Activated T-helper 1 cell treated with anti-CD3 and anti-CD28 coated beads, Interleukin-12 subunit alpha, Interleukin-12 subunit beta, Interleukin-2, Interleukin-4 antibody, amounts not matched to agents 30 ng/mL and 10 ng/mL and 1 ng/mL, durations not matched to agents 14 hours and 24 hours and 36 hours (primary cell): ENCODE measurements around the gene TENT4A. TPM values are rescaled to one million over a fixed set of nuclear protein-coding genes. Genes with fewer than 3 reads are reported as not detected.

Experiments used
- DNase-seq: peaks from one replicate; pipeline ENCODE4 v3.0.0; 2021; ENCODE audit warnings: low spot score
- H3K27ac Mint-ChIP-seq: one replicate; pipeline ENCODE4 v1.8.0; 2021; ENCODE audit warnings: mild to moderate bottlenecking, mixed read lengths
- H3K27me3 Mint-ChIP-seq: one replicate; pipeline ENCODE4 v1.8.0; 2022; ENCODE audit warnings: mild to moderate bottlenecking, moderate library complexity, mixed read lengths; ENCODE audit not compliant: insufficient read depth
- H3K36me3 Mint-ChIP-seq: one replicate; pipeline ENCODE4 v1.8.0; 2021; ENCODE audit warnings: low read depth, mixed read lengths
- H3K4me1 Mint-ChIP-seq: one replicate; pipeline ENCODE4 v1.8.0; 2021; ENCODE audit warnings: low read depth, mixed read lengths
- H3K4me3 Mint-ChIP-seq: one replicate; pipeline ENCODE4 v1.8.0; 2021; ENCODE audit warnings: mild to moderate bottlenecking, moderate library complexity, mixed read lengths
- H3K9me3 Mint-ChIP-seq: one replicate; pipeline ENCODE4 v1.8.0; 2021; ENCODE audit warnings: mixed read lengths
- intact Hi-C: fragments of 100-400 bp; cut with micrococcal nuclease; formaldehyde crosslinking; loops from one replicate; pipeline ENCODE4 v1.15.1; 2024
- total RNA-seq: library from RNA; stranded (reverse); gene quantifications from 2 replicates; pipeline ENCODE4 v1.2.3, GENCODE V29; 2022

Gene TENT4A
- total RNA-seq, 1 donor from 2014 or later = 42.3 TPM

DNA sequence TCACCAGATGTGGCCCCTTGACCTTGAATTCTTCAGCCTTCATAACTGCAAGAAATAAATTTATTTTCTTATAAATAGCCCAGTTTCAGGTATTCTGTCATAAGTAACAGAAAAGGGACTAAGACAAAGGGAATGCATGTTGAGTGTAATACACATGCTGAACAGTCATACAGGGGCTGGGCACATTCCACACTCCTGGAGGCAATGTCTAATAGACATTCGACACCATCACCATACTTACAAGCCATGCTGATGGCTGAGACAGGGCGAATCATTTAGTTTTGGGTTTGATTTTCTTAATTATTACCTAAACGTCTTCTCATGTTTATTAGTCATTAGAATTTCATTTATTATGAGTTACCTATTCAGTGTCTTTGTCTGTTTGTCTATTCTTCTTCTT lies 68.5 kb downstream of the TENT4A start:
- H3K27me3 Mint-ChIP-seq = peaks cover 3% of the 10 kb centered on the region
- H3K36me3 Mint-ChIP-seq = no peaks in the 10 kb centered on the region
- H3K9me3 Mint-ChIP-seq = no peaks in the 10 kb centered on the region
- no peak for DNase-seq
- peaks cover 11% of the 10 kb centered on the region for H3K4me1 Mint-ChIP-seq
- intact Hi-C loops = loop anchor here (2.0 kb wide), 1 partner anchor 55 kb away; no protein-coding TSS in a partner anchor
- no peak overlapping the region for H3K27ac Mint-ChIP-seq
- H3K4me3 Mint-ChIP-seq = no peak overlapping the region

DNA sequence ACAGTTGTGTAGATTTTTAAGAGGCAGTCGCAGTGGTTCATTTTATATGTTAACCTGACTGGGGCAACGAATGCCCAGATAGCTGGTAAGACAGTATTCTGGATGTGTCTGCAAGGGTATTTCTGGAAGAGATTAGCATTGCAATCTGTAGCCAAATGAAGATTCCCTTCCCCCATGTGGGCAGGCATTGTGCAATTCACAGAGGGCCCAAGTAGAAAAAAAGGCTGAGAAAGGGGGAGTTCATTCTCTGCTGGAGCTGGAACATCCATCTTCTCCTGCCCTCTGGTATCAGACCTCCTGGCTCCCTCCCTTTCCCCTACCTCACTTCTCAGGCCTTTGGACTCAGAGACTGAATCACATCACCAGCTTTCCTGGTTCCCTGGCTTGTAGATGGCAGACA lies 70.6 kb downstream of the TENT4A start:
- peaks cover 11% of the 10 kb centered on the region for H3K4me1 Mint-ChIP-seq
- no peaks in the 10 kb centered on the region for H3K36me3 Mint-ChIP-seq
- H3K27ac Mint-ChIP-seq = no peak overlapping the region
- no peak overlapping the region for H3K4me3 Mint-ChIP-seq
- intact Hi-C loops = no loop called here
- H3K27me3 Mint-ChIP-seq = no peaks in the 10 kb centered on the region
- DNase-seq = no peak
- H3K9me3 Mint-ChIP-seq = no peaks in the 10 kb centered on the region

DNA sequence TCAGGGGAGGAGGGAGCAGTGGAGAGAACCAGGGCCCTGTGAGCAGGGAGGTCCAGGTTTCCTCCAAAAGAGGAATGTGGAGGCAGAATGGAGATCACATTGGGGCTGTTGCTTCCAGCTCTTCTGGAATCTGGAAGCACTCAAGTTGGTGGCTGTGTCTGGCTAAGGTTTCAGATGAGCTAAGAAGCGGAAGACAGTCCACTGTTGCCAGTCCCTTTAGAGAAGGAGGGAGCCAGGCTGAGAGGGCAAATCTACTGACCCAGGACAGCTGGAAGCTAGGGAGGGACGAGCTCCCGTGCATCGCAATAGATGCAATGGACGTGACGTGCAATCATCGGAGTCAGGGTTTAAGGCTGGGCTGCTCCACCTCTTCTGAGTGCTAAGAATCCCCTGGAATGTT lies 71.2 kb downstream of the TENT4A start:
- Mint-ChIP-seq H3K4me3 (no peak overlapping the region), H3K27me3 (no peaks in the 10 kb centered on the region), H3K4me1 (peaks cover 11% of the 10 kb centered on the region), H3K9me3 (no peaks in the 10 kb centered on the region), H3K27ac (no peak overlapping the region), H3K36me3 (no peaks in the 10 kb centered on the region)
- no peak for DNase-seq
- intact Hi-C loops = no loop called here

DNA sequence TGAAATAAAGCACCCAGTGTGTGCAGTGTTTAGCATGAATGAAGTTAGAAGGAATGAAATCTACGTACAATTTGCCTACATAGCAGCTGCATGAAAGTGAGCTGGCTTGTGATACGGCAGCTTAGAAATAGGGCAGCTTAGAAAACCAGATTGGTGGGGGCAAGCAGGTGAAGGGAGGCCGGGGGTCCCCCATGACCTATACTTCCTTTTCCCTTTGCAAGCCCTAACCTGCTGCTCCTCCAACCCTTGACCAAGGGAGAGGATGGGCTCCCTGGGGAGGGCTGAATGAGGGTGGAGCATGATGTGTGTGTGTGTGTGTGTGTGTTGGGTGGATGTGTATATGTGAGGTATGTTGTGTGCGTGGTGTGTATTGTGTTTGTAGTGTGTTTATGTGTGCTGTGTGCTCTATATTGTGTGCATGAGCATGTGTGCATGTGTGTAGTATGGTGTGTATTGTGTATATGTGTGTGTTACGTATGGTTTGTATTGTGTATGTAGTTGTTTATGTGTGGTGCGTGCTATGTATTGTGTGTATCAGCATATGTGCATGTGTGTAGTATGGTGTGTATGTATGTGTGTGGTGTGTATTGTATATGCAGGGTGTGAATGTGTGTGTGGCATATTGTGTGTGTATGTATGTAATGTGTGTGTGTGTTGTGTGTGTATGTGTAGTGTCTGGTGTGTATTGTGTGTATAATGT lies 72.1 kb downstream of the TENT4A start:
- Mint-ChIP-seq H3K9me3 (no peaks in the 10 kb centered on the region), H3K4me1 (peaks cover 11% of the 10 kb centered on the region), H3K36me3 (no peaks in the 10 kb centered on the region), H3K4me3 (no peak overlapping the region), H3K27ac (no peak overlapping the region), H3K27me3 (no peaks in the 10 kb centered on the region)
- intact Hi-C loops = no loop called here
- no peak for DNase-seq

DNA sequence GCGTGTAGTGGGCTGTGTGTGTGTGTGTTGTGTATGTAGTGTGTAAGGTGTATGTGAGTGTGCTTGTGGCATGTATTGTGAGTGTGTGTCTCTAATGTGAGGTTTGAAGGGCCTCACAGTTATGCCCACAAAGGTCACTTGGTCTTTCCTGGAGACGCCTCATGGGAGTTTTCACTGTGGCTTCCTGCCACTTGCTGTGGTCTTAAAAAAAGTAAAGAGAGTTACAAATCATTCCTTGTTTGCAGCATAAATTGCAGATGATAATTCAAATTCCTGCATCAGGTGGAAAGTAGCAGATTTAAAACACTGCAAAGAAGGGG lies 72.6 kb downstream of the TENT4A start:
- Mint-ChIP-seq H3K4me3 (no peak overlapping the region), H3K27me3 (no peaks in the 10 kb centered on the region), H3K9me3 (no peaks in the 10 kb centered on the region), H3K4me1 (peaks cover 11% of the 10 kb centered on the region), H3K27ac (no peak overlapping the region), H3K36me3 (no peaks in the 10 kb centered on the region)
- no peak for DNase-seq
- intact Hi-C loops = no loop called here

DNA sequence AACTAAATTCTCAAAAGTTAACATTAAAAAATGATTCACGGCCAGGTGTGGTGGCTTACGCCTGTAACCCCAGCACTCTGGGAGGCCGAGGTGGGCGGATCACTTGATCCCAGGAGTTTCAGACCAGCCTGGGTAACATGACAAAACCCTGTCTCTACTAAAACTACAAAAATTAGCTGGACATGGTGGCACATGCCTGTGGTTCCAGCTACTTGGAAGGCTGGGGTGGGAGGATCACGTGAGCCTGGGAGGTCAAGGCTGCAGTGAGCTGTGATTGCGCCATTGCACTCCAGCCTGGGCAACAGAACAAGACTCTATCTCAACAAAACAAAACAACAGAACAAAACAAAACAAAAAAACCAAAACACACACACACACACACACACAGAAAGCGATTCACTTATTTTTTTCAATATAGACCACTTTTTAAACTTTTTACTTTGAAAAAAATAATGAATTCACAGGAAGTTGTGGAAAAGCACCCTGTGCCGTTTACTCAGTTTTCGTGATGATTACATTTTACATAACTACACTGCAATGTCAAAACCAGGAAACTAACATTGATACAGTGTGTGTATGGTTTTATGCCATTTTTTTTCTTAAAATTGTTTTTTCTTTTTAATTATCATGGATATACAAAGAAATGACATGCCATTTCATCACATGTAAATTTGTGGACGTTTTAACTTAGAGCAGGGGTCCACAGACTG lies 73.7 kb downstream of the TENT4A start:
- no peak overlapping the region for H3K4me3 Mint-ChIP-seq
- H3K27me3 Mint-ChIP-seq = peaks cover 2% of the 10 kb centered on the region
- H3K4me1 Mint-ChIP-seq = peaks cover 11% of the 10 kb centered on the region
- H3K36me3 Mint-ChIP-seq = no peaks in the 10 kb centered on the region
- H3K9me3 Mint-ChIP-seq = no peaks in the 10 kb centered on the region
- DNase-seq = no peak
- H3K27ac Mint-ChIP-seq = no peak overlapping the region
- intact Hi-C loops = no loop called here

DNA sequence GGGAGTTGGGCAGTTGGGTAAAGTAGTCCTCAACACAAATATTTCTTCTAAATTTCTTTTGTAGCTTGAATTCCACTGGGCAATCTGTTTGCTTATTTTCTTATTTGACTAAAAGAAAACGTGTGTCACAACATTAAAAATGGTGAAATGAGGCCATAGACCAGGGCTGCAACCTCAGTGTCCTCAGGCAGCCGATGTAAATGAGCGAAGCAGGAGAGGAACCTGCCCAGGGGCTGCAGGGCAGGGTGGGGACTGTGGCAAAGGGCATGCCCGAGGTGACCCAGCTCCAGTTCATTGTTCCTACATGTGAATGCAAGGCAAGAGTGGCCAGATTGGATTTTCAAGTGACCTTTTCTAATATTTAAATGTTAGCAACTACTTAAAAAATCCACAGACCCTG lies 74.7 kb downstream of the TENT4A start:
- H3K36me3 Mint-ChIP-seq = no peaks in the 10 kb centered on the region
- intact Hi-C loops = no loop called here
- peaks cover 12% of the 10 kb centered on the region for H3K4me1 Mint-ChIP-seq
- H3K4me3 Mint-ChIP-seq = no peak overlapping the region
- peaks cover 3% of the 10 kb centered on the region for H3K27me3 Mint-ChIP-seq
- no peak overlapping the region for H3K27ac Mint-ChIP-seq
- DNase-seq = no peak
- H3K9me3 Mint-ChIP-seq = no peaks in the 10 kb centered on the region

DNA sequence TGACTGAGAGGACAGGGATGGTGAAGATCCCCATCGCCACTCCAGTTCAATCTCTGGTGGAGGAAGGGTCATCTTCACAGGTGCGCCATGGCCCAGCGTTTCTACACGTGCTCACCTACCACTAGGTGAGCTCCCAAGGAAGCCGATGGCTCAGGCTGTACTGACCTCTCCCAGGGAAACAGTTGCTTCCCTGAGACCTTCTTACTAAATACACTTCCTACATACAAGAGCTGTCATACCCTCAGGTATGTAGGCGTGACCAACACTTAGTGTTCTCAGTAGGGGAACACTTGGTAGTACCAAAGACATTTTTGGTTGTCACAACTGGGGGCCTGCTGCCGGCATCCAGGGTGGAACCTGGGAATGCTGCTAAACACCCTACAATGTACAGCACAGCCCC lies 75.2 kb downstream of the TENT4A start:
- no peak overlapping the region for H3K27ac Mint-ChIP-seq
- H3K4me1 Mint-ChIP-seq = peaks cover 16% of the 10 kb centered on the region
- no peak overlapping the region for H3K4me3 Mint-ChIP-seq
- intact Hi-C loops = no loop called here
- no peaks in the 10 kb centered on the region for H3K36me3 Mint-ChIP-seq
- H3K27me3 Mint-ChIP-seq = peaks cover 3% of the 10 kb centered on the region
- no peaks in the 10 kb centered on the region for H3K9me3 Mint-ChIP-seq
- no peak for DNase-seq

DNA sequence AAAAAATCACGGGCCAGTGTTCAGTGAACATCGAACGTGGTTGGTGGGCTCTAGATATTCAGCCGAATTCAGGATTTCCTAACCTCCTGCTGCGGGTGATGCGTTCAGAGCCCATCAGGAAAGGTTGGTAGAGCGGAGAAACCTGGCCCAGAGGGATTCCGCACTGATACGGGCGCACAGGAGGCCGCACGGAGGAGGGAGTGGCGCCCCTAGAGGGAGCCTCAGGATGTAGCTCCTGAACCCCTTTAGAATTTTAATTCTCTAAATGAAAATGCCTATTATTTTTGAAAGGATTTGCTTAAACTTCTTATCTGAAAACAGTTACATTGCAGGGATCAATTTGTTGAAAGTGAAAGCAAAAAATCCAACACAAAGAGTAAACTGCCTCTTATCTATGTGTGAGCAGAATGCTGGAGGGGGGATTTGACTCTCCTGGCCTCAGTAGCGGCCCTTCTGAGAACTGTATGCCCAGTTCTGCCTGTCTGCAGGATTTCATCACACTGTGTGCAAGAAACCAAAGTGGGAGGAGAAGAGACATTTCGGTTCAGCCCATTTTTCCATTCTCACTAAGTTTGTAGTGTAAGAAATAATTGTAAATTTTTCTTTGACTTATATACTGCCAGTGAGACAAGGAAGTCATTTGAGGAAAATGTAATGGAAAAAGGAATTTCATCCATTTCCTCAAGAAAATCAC lies 75.9 kb downstream of the TENT4A start:
- Mint-ChIP-seq H3K27ac (no peak overlapping the region), H3K4me3 (no peak overlapping the region), H3K36me3 (no peaks in the 10 kb centered on the region), H3K27me3 (peaks cover 3% of the 10 kb centered on the region), H3K9me3 (no peaks in the 10 kb centered on the region), H3K4me1 (peaks cover 16% of the 10 kb centered on the region)
- intact Hi-C loops = no loop called here
- no peak for DNase-seq

DNA sequence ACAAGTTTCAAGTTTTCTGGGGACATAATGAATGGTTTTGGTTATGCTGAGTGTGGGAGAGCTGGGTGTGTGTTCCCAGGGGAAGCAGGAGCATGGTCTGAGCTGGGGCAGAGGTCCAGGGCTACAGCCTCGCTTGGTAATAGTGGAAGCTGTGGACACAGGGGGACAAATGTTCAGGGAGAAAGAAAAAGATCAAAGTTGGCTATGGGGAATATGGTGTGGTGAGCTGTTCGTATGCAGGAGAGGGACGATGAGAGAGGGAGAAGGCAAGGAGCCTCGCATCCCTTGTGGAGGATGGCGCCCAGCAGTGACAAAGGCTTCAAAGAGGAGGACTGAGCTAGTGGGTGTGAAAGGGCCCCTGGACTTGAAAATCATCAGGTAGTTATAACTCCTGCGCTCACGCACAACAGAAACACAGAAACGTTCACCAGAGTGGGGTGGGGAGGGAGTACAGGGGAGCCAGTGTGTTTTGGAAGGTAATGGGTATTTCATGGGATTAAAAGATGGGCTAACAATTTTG lies 77.2 kb downstream of the TENT4A start:
- peaks cover 15% of the 10 kb centered on the region for H3K4me1 Mint-ChIP-seq
- no peak for DNase-seq
- H3K9me3 Mint-ChIP-seq = no peaks in the 10 kb centered on the region

DNA sequence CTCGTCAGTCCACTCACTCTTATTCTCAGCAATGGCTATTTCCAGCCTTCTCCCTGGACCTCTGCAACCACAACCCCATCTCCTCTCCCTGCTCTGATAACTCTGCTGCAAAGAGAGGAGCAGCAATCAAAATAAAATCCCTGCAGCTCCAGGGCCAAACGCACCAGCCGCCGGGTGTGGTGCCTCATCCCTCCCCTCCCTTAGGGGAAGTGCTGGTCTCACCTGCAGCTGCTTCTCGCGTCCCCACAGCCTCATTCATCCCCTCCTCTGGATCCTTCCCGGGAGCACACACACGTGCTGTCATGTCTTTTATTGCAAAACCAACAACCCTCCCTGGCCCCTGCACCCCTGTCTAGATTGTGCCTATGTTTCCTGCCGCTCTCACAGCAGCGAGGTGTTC lies 77.8 kb downstream of the TENT4A start:
- H3K27me3 Mint-ChIP-seq = peaks cover 6% of the 10 kb centered on the region
- no peaks in the 10 kb centered on the region for H3K9me3 Mint-ChIP-seq
- no peak overlapping the region for H3K4me3 Mint-ChIP-seq
- intact Hi-C loops = no loop called here
- H3K36me3 Mint-ChIP-seq = no peaks in the 10 kb centered on the region
- peaks cover 9% of the 10 kb centered on the region for H3K4me1 Mint-ChIP-seq
- DNase-seq = no peak
- H3K27ac Mint-ChIP-seq = no peak overlapping the region

More for the DNA sequence above, 77.2 kb downstream of the TENT4A start:
- Mint-ChIP-seq H3K4me3 (no peak overlapping the region), H3K27me3 (peaks cover 3% of the 10 kb centered on the region), H3K36me3 (no peaks in the 10 kb centered on the region), H3K27ac (no peak overlapping the region)
- intact Hi-C loops = no loop called here

DNA sequence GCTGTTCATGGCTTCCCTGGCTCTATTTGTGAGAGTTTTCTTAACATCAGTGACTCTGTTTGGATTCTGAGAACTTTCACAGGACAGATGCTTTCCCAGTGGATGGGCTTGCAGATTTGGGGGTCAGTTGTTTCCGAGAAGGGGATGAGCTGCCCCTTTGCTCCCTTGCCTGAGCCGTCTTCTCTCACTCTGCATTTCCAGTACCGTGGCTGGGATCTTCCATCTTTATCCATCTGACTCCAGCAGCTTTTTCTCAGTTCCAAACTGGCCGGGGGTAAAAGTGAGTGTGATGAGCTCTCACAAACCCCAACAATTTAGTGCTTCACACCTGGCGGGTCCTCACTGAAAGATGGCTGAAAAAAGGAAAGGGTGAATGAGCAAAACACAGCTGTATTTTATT lies 79.1 kb downstream of the TENT4A start:
- no peak overlapping the region for H3K4me3 Mint-ChIP-seq
- DNase-seq = no peak
- peaks cover 7% of the 10 kb centered on the region for H3K27me3 Mint-ChIP-seq
- H3K9me3 Mint-ChIP-seq = no peaks in the 10 kb centered on the region
- peaks cover 5% of the 10 kb centered on the region for H3K4me1 Mint-ChIP-seq
- no peak overlapping the region for H3K27ac Mint-ChIP-seq
- no peaks in the 10 kb centered on the region for H3K36me3 Mint-ChIP-seq
- intact Hi-C loops = no loop called here

DNA sequence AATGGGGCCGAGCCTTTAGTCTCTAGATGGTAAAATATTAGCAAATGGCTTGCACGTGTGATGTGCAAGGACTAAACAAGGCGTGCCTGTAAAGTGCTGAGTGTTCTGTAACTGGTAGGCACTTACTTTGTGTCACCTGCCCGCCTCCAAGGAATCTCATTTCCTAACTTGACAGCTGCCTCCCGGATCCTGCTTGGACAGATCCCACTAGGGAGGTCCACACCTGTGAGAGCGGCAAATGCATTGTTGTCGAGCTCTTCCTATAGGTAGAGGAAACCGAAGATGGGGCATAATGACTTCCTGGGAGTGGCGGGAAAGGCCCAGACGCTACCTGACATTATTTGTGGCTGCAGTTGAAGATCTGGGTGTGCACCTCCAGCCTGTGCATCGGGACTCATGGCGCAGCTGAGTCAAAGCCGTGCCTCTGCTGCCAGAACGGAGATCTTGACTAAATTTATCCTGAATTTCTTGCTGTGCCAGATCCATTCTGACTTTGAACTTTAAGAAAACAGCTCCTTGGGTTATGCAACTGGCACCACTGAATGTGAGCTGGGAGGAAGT lies 79.8 kb downstream of the TENT4A start:
- Mint-ChIP-seq H3K27ac (no peak overlapping the region), H3K4me3 (no peak overlapping the region), H3K27me3 (peaks cover 7% of the 10 kb centered on the region), H3K36me3 (no peaks in the 10 kb centered on the region), H3K9me3 (no peaks in the 10 kb centered on the region), H3K4me1 (peaks cover 5% of the 10 kb centered on the region)
- no peak for DNase-seq
- intact Hi-C loops = no loop called here
